Tibial artery (tissue), 4 donors: ENCODE results near the gene FOLR3.
"Not testable (repeated sequence)": the region's sequence is repeated elsewhere in the genome, so short reads cannot be mapped to it uniquely, and the experiment has no call there.

Source experiments
- DNase-seq, 2 donors: peaks; one replicate each; pipeline ENCODE4 v3.0.0-alpha.2; 2019
- H3K27ac ChIP-seq, 2 donors: fragments of 200-600 bp; sonication (generic) in 1 of 2; 1 replicate in 1 of 2; 2 replicates in 1 of 2; pipeline ENCODE4 v1.5.1; 2018 to 2019; ENCODE audit warnings: mild to moderate bottlenecking in 1 of 2
- H3K27me3 ChIP-seq, 2 donors: fragments of 200-600 bp; sonication (generic) in 1 of 2; one replicate each; pipeline versions ENCODE4 v1.5.1 to v1.6.0; 2016 to 2019
- H3K36me3 ChIP-seq, 3 donors: fragments of 200-600 bp; sonication (generic) in 2 of 3; one replicate each; pipeline ENCODE4 v1.5.1; 2016 to 2019; ENCODE audit warnings: mild to moderate bottlenecking in 2 of 3
- H3K4me1 ChIP-seq, 4 donors: fragments of 200-600 bp; sonication (generic) in 2 of 4; 1 replicate in 3 of 4; 2 replicates in 1 of 4; pipeline ENCODE4 v1.5.1; 2016 to 2019
- H3K4me3 ChIP-seq, 2 donors: fragments of 200-600 bp; sonication (generic) in 1 of 2; 1 replicate in 1 of 2; 2 replicates in 1 of 2; pipeline ENCODE4 v1.5.1; 2018 to 2019; ENCODE audit warnings: mild to moderate bottlenecking in 2 of 2
- H3K9me3 ChIP-seq, 3 donors: fragments of 200-600 bp; sonication (generic) in 1 of 3; one replicate each; pipeline ENCODE4 v1.5.1; 2016 to 2019
- CTCF ChIP-seq, 2 experiments: fragments of 200-600 bp in 1 of 2; fragments of 450-650 bp in 1 of 2; IDR thresholded peaks; one replicate each; pipeline ENCODE4 v1.5.1; 2017 to 2019; ENCODE audit warnings: antibody characterized with exemption in 2 of 2, mild to moderate bottlenecking in 1 of 2, moderate library complexity in 1 of 2
- intact Hi-C: fragments of 100-400 bp; cut with DNase I; formaldehyde crosslinking; loops from one replicate; pipeline ENCODE4 v1.15.0; 2023; ENCODE audit warnings: low total_unique reads

Gene FOLR3

GRCh38 chr11:72173291-72173690 lies 37.8 kb downstream of the FOLR3 start:
- no peaks in the 10 kb centered on the region for H3K9me3 ChIP-seq
- H3K4me3 ChIP-seq, result no peak overlapping the region
- no peaks in the 10 kb centered on the region for H3K4me1 ChIP-seq
- no peak for DNase-seq
- no peaks in the 10 kb centered on the region for H3K36me3 ChIP-seq
- intact Hi-C loops, result no loop called here
- H3K27ac ChIP-seq, result no peak overlapping the region
- peaks cover 0 to 13% of the 10 kb centered on the region in 2 donors for H3K27me3 ChIP-seq
- no peak for TF ChIP-seq CTCF (IDR thresholded peaks at IDR 0.05)

DNA sequence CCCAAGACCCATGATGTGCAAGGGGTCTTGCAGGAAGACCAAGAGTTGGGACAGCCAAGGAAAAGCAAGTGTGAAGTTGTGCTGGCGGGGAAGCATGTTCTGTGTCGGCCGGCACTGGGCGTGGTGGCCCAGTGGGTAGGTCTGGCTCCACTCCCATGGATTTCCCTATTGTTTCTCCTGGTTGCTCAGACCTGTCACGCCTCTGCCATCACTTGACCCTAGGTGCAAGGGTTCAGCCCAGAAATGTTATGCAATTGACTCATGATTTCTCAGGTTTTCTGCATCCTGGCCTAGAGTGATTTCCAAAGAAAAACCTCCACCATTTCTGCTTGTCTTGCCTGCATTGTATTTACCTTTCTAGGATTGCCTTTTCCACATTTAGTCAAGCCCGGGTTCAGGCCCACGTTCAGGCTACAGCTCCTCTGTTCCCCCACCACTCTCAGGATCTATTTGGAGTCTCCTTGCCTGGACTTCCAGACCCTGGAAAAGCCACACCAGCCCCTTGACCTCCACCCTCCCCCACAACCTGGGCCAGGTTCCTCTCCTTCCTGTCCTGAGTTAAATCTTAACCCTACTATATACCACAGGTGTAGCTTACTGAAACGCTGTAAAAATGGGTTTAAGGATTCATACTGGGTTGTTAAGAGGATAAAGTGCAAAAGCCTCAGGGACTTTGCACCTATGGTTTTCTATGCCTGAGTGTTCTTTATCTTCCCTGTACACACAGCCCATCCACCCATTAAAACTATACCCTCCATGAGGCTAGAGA lies 39.0 kb downstream of the FOLR3 start:
- Histone ChIP-seq H3K4me1 (no peaks in the 10 kb centered on the region), H3K27me3 (peaks cover 0 to 18% of the 10 kb centered on the region in 2 donors), H3K9me3 (no peaks in the 10 kb centered on the region), H3K27ac (no peak overlapping the region), H3K4me3 (no peak overlapping the region), H3K36me3 (no peaks in the 10 kb centered on the region)
- intact Hi-C loops, result no loop called here
- TF ChIP-seq CTCF (IDR thresholded peaks at IDR 0.05), result no peak
- no peak for DNase-seq

GRCh38 chr11:72177656-72178055 lies 42.1 kb downstream of the FOLR3 start:
- H3K4me1 ChIP-seq, result no peaks in the 10 kb centered on the region
- no peaks in the 10 kb centered on the region for H3K9me3 ChIP-seq
- no peaks in the 10 kb centered on the region for H3K36me3 ChIP-seq
- DNase-seq, result no peak
- no peak overlapping the region for H3K4me3 ChIP-seq
- TF ChIP-seq CTCF (IDR thresholded peaks at IDR 0.05), result no peak
- H3K27ac ChIP-seq, result no peak overlapping the region
- intact Hi-C loops, result no loop called here
- H3K27me3 ChIP-seq, result peaks cover 0 to 18% of the 10 kb centered on the region in 2 donors

GRCh38 chr11:72179049-72179803 lies 43.7 kb downstream of the FOLR3 start:
- DNase-seq, result no peak
- H3K4me1 ChIP-seq, result no peaks in the 10 kb centered on the region
- H3K27me3 ChIP-seq, result peaks cover 0 to 18% of the 10 kb centered on the region in 2 donors
- no peak for TF ChIP-seq CTCF (IDR thresholded peaks at IDR 0.05)
- H3K27ac ChIP-seq, result no peak overlapping the region
- no peak overlapping the region for H3K4me3 ChIP-seq
- intact Hi-C loops, result no loop called here
- no peaks in the 10 kb centered on the region for H3K36me3 ChIP-seq
- H3K9me3 ChIP-seq, result no peaks in the 10 kb centered on the region

DNA sequence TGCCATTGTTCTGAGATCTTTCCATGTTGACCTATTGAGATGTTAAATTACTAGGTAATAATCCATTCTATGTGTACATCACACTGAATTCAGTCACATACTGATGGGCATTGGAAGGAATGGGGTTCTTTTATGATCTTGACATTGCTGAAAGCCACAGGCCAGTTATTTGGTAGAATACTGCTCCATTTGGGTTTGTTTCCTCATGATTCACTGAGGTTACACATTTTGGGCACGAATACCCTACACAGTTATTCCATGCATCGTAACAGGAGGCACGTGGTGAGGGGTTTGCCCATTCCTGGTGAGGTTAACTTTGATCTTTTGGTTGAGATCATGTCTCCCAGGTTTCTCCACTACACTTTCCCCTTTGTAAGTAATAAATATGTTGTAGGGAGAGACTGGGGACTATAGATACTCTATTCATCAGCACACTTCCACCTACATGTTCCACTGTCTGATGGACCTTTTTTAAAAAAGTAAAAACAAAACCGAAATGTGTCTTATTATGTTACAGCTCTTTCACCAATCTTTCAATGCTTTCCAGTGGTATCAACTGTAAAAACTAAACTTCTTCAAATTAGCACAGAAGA lies 44.4 kb downstream of the FOLR3 start:
- Histone ChIP-seq H3K4me1 (no peaks in the 10 kb centered on the region), H3K36me3 (no peaks in the 10 kb centered on the region), H3K27me3 (peaks cover 0 to 18% of the 10 kb centered on the region in 2 donors), H3K9me3 (no peaks in the 10 kb centered on the region), H3K4me3 (no peak overlapping the region), H3K27ac (no peak overlapping the region)
- intact Hi-C loops, result no loop called here
- TF ChIP-seq CTCF (IDR thresholded peaks at IDR 0.05), result no peak
- no peak for DNase-seq

DNA sequence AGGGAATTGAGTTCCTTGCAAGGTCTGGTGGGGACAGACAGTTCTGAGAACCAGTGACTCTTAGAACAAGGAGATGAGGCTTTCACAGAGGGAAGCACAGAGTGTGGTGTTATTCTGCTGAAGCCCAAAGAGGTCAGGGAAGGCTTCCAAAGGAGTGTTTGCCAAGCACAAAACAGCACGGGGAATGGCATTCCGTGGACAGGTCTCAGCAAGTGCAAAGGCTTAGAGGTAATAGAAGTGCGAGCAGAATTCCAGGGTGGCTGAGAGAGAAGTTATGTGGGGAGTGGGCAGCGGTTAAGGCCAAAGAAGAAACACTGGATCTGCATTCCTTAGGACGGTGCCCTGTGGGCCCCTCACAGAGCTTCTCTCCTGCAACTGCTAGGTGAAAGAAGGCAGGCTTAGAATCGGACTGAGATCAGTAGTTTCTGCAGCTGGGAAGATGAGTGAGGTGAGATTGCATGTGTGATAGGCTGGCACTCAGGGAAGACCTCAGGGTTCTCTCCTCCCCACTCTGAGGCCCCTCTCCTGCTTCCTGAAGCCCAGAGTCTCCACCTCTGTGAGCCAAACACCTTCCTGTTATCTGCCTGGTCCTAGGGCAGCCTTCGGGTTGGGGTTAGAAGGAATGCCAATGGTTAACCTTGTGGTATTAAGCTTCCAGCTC lies 45.5 kb downstream of the FOLR3 start:
- H3K9me3 ChIP-seq, intact Hi-C loops, H3K4me1 ChIP-seq, H3K27ac ChIP-seq, H3K36me3 ChIP-seq, H3K4me3 ChIP-seq, DNase-seq: not testable (repeated sequence)
- peaks cover 0 to 18% of the 10 kb centered on the region in 2 donors for H3K27me3 ChIP-seq

DNA sequence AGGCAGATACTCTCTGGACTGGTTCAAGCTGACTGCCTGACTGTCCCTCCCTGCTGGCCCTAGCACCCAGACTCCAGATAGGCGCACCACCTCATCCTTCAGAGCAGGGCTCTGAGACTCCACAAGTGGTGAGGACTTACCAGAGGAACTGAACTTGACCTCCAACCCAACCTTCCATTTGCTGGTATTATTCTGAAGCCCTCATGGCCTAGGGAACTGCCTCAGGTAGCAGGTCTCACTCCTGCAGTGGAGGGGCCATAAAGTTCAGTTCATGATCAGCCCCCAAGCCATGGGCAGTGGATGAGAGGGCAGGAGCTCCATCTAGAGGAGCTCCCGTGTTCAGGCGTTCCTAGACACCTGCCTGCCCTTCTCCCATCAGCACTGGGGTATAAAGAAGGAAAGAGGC lies 46.0 kb downstream of the FOLR3 start:
- H3K9me3 ChIP-seq, intact Hi-C loops, H3K27ac ChIP-seq: not testable (repeated sequence)

More for the DNA sequence above, 46.0 kb downstream of the FOLR3 start:
- H3K4me3 ChIP-seq, H3K4me1 ChIP-seq, H3K36me3 ChIP-seq, DNase-seq: not testable (repeated sequence)
- peaks cover 0 to 15% of the 10 kb centered on the region in 2 donors for H3K27me3 ChIP-seq
